Left ventricle myocardium inferior (tissue), 1 donor: ENCODE results near the gene ITPR1. TPM values are rescaled to one million over a fixed set of nuclear protein-coding genes. Genes with fewer than 3 reads are reported as not detected.

Experiments used
- DNase-seq: peaks from one replicate; pipeline ENCODE4 v3.0.0-alpha.2; 2020
- H3K27ac ChIP-seq: fragments of 200-600 bp; replicated peaks from 2 replicates; pipeline ENCODE4 v1.8.0; 2021
- H3K27me3 ChIP-seq: fragments of 200-600 bp; 2 replicates; pipeline ENCODE4 v1.8.0; 2021; ENCODE audit warnings: low read depth
- H3K36me3 ChIP-seq: fragments of 200-600 bp; 2 replicates; pipeline ENCODE4 v1.8.0; 2021
- H3K4me1 ChIP-seq: fragments of 200-600 bp; 2 replicates; pipeline ENCODE4 v1.8.0; 2021
- H3K4me3 ChIP-seq: fragments of 200-600 bp; 2 replicates; pipeline ENCODE4 v1.8.0; 2021; ENCODE audit warnings: mild to moderate bottlenecking, moderate library complexity
- H3K9me3 ChIP-seq: fragments of 200-600 bp; replicated peaks from 2 replicates; pipeline ENCODE4 v1.8.0; 2021
- CTCF ChIP-seq: fragments of 200-600 bp; IDR thresholded peaks from 2 replicates; pipeline ENCODE4 v1.8.0; 2021; ENCODE audit warnings: antibody characterized with exemption, mild to moderate bottlenecking, borderline replicate concordance
- intact Hi-C: fragments of 100-400 bp; cut with micrococcal nuclease; formaldehyde crosslinking; loops from one replicate; pipeline ENCODE4 v1.11.0; 2022
- total RNA-seq: library from RNA; stranded (reverse); fragmentation: NEBNext Ultra II Directional; extraction: Animal tissue kit (Norgen Biotek cat#: 25700); gene quantifications from one replicate; pipeline ENCODE4 v1.2.1, GENCODE V29; 2021
- donor health status: DM: no; HTN: yes; CAD: no; lungs with severe emphysema.

ITPR1 gene
- total RNA-seq, 1 donor from 2014 or later, result 29.0 TPM

- no peak for TF ChIP-seq CTCF
- H3K36me3 ChIP-seq, result peaks cover 77% of the 10 kb centered on the region
Measured at GRCh38 chr3:4816718-4817117, 323.6 kb downstream of the ITPR1 start.

GRCh38 chr3:4817128-4817527 is 324.0 kb downstream of the ITPR1 start:
- intact Hi-C loops, result no loop called here
- H3K36me3 ChIP-seq, result peaks cover 77% of the 10 kb centered on the region
- H3K9me3 ChIP-seq, result peaks cover 17% of the 10 kb centered on the region
- TF ChIP-seq CTCF, result no peak
- H3K27me3 ChIP-seq, result no peaks in the 10 kb centered on the region
- H3K4me1 ChIP-seq, result peaks cover 3% of the 10 kb centered on the region
- no peak overlapping the region for H3K4me3 ChIP-seq
- DNase-seq, result no peak
- H3K27ac ChIP-seq, result no peak overlapping the region

More at GRCh38 chr3:4816718-4817117, 323.6 kb downstream of the ITPR1 start:
- H3K4me3 ChIP-seq, result no peak overlapping the region
- H3K27me3 ChIP-seq, result no peaks in the 10 kb centered on the region
- peaks cover 3% of the 10 kb centered on the region for H3K4me1 ChIP-seq
- H3K27ac ChIP-seq, result no peak overlapping the region
- DNase-seq, result no peak
- peaks cover 17% of the 10 kb centered on the region for H3K9me3 ChIP-seq
- intact Hi-C loops, result no loop called here

GRCh38 chr3:4818164-4818563 is 325.0 kb downstream of the ITPR1 start:
- peaks cover 17% of the 10 kb centered on the region for H3K9me3 ChIP-seq
- no peak for TF ChIP-seq CTCF
- H3K4me1 ChIP-seq, result peaks cover 3% of the 10 kb centered on the region
- no peak overlapping the region for H3K4me3 ChIP-seq
- no peaks in the 10 kb centered on the region for H3K27me3 ChIP-seq
- no peak overlapping the region for H3K27ac ChIP-seq
- DNase-seq, result no peak
- intact Hi-C loops, result no loop called here
- H3K36me3 ChIP-seq, result peaks cover 77% of the 10 kb centered on the region

GRCh38 chr3:4818986-4819693 is 326.0 kb downstream of the ITPR1 start:
- no peak for TF ChIP-seq CTCF
- peaks cover 70% of the 10 kb centered on the region for H3K36me3 ChIP-seq
- intact Hi-C loops, result no loop called here

GRCh38 chr3:4819746-4820145 is 326.6 kb downstream of the ITPR1 start:
- H3K9me3 ChIP-seq, result peaks cover 17% of the 10 kb centered on the region
- no peak for TF ChIP-seq CTCF
- no peak for DNase-seq
- H3K27me3 ChIP-seq, result no peaks in the 10 kb centered on the region
- no peak overlapping the region for H3K27ac ChIP-seq
- H3K4me3 ChIP-seq, result no peak overlapping the region
- intact Hi-C loops, result no loop called here
- peaks cover 66% of the 10 kb centered on the region for H3K36me3 ChIP-seq
- peaks cover 6% of the 10 kb centered on the region for H3K4me1 ChIP-seq

More at GRCh38 chr3:4818986-4819693, 326.0 kb downstream of the ITPR1 start:
- Histone ChIP-seq H3K4me3 (no peak overlapping the region), H3K27me3 (no peaks in the 10 kb centered on the region), H3K27ac (no peak overlapping the region), H3K9me3 (peaks cover 17% of the 10 kb centered on the region), H3K4me1 (peaks cover 3% of the 10 kb centered on the region)
- no peak for DNase-seq
